ENCODE measurements around the gene RBM6.

DNA sequence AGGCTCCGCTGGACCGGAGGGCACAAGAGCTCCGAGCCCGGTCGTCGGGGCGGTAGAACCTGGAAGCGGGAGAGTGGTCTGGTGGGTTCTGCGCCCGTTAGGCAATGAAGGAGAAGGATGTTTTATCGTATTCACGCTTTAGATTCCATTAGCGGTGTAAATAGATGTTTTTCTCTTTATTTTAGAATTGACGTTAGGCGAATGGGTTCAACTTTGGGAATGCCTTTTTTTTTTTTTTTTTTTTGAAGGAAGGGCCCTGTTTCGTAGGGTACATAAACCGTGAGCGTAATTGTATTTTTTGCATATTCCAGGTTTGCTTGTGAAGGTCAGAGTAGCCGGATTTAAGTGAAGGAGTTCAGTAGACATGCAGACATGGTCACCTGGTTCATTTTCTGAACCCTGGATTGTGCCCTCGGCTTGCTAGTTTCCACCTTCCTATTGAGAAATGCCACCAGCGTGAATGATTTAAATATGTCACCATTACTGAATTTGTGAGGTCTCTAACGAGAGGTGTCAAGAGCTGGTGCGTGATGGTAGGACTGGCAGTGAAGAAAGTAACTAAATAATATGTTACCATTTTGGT is 808 bp downstream of the RBM6 start:
- TF ChIP-seq POLR2A (IDR thresholded peaks at IDR 0.05; ENCODE audit: low read length) (no peak), GATA1 (IDR thresholded peaks at IDR 0.05; ENCODE audit: low read depth, low read length) (no peak)
